ENCODE measurements around the gene FBLN1.
"Not testable (repeated sequence)": the region's sequence is repeated elsewhere in the genome, so short reads cannot be mapped to it uniquely, and the experiment has no call there.

Gene FBLN1

GRCh38 chr22:45585946-45586540 is 83.4 kb downstream of the FBLN1 start:
- DNase-seq, result no peak

- no peak for DNase-seq
Measured at GRCh38 chr22:45586651-45587405, 84.1 kb downstream of the FBLN1 start.

GRCh38 chr22:45587638-45588505 is 85.2 kb downstream of the FBLN1 start:
- DNase-seq, result no peak

GRCh38 chr22:45589556-45589955 is 86.9 kb downstream of the FBLN1 start:
- DNase-seq, result no peak

- DNase-seq, result no peak
Measured at GRCh38 chr22:45590262-45590661, 87.6 kb downstream of the FBLN1 start.

GRCh38 chr22:45591633-45592213 is 89.0 kb downstream of the FBLN1 start:
- not testable (repeated sequence) for DNase-seq

- no peak for DNase-seq
Measured at GRCh38 chr22:45594123-45594941, 91.6 kb downstream of the FBLN1 start.

- no peak for DNase-seq
Measured at GRCh38 chr22:45597460-45598192, 94.9 kb downstream of the FBLN1 start.

GRCh38 chr22:45598596-45599217 is 96.0 kb downstream of the FBLN1 start:
- DNase-seq, result no peak

GRCh38 chr22:45599836-45600577 is 97.3 kb downstream of the FBLN1 start:
- no peak for DNase-seq

GRCh38 chr22:45600790-45601730 is 98.4 kb downstream of the FBLN1 start:
- DNase-seq, result no peak

GRCh38 chr22:45602004-45602733 is 99.5 kb downstream of the FBLN1 start:
- DNase-seq, result no peak

- DNase-seq, result peak in 2 of 14 donors; percentile 1 to 4
Measured at GRCh38 chr22:45602824-45603595, 100.3 kb downstream of the FBLN1 start.

- DNase-seq, result no peak
Measured at GRCh38 chr22:45603619-45604018, 100.9 kb downstream of the FBLN1 start.

- not testable (repeated sequence) for DNase-seq
Measured at GRCh38 chr22:45608045-45608444, 105.4 kb downstream of the FBLN1 start.

GRCh38 chr22:45608763-45609180 is 106.1 kb downstream of the FBLN1 start:
- DNase-seq, result no peak

- DNase-seq, result no peak
Measured at GRCh38 chr22:45612451-45612901, 109.8 kb downstream of the FBLN1 start.

Data from C1 segment of cervical spinal cord (tissue), 14 donors.